Upper lobe of right lung (tissue), 1 donor: ENCODE results near the gene MYO15A. TPM values are rescaled to one million over a fixed set of nuclear protein-coding genes. Genes with fewer than 3 reads are reported as not detected.
A peak's percentile ranks its signal among the peaks of the same experiment; 100 is the strongest.

Source experiments
- ATAC-seq: fragments of 200-7000 bp; cut with Tn5 transposase; one replicate; pipeline ENCODE4 v1.9.1; 2020; ENCODE audit warnings: mild to moderate bottlenecking, moderate library complexity
- DNase-seq: peaks from one replicate; pipeline ENCODE4 v3.0.0-alpha.2; 2020
- H3K27ac ChIP-seq: fragments of 200-600 bp; one replicate; pipeline ENCODE4 v1.8.0; 2022
- H3K27me3 ChIP-seq: fragments of 200-600 bp; one replicate; pipeline ENCODE4 v1.8.0; 2022; ENCODE audit warnings: mild to moderate bottlenecking
- H3K36me3 ChIP-seq: fragments of 200-600 bp; one replicate; pipeline ENCODE4 v1.8.0; 2022
- H3K4me1 ChIP-seq: fragments of 200-600 bp; one replicate; pipeline ENCODE4 v1.8.0; 2022
- H3K4me3 ChIP-seq: fragments of 200-600 bp; one replicate; pipeline ENCODE4 v1.8.0; 2022; ENCODE audit warnings: mild to moderate bottlenecking
- H3K9me3 ChIP-seq: fragments of 200-600 bp; one replicate; pipeline ENCODE4 v1.8.0; 2022
- CTCF ChIP-seq: fragments of 200-600 bp; IDR thresholded peaks from one replicate; pipeline ENCODE4 v1.8.0; 2022; ENCODE audit warnings: antibody characterized with exemption
- intact Hi-C: fragments of 100-400 bp; cut with DNase I; formaldehyde crosslinking; loops from one replicate; pipeline ENCODE4 v1.11.0; 2022
- total RNA-seq: library from RNA; stranded (reverse); fragmentation: NEBNext Ultra II Directional; extraction: Animal tissue kit (Norgen Biotek cat#: 25700); gene quantifications from one replicate; pipeline ENCODE4 v1.2.1, GENCODE V29; 2021
- donor health status: DM: no; HTN: yes; CAD: no; lungs with severe emphysema.

Gene MYO15A
- total RNA-seq, 1 donor from 2014 or later, result 2.8 TPM

- Histone ChIP-seq H3K4me1 (peaks cover 49% of the 10 kb centered on the region), H3K9me3 (no peaks in the 10 kb centered on the region), H3K4me3 (peak overlapping the region; percentile 90), H3K36me3 (peaks cover 19% of the 10 kb centered on the region), H3K27me3 (no peaks in the 10 kb centered on the region), H3K27ac (peak overlapping the region; percentile 99)
- DNase-seq (peak; percentile 81), ATAC-seq (peak; percentile 9)
- intact Hi-C loops, result no loop called here
- no peak for TF ChIP-seq CTCF
These were observed 75.8 kb downstream of the MYO15A start for GRCh38 chr17:18184143-18185031.

GRCh38 chr17:18185391-18185790, 76.8 kb downstream of the MYO15A start:
- Histone ChIP-seq H3K27ac (peak overlapping the region; percentile 99), H3K4me3 (peak overlapping the region; percentile 90), H3K36me3 (peaks cover 21% of the 10 kb centered on the region), H3K9me3 (no peaks in the 10 kb centered on the region), H3K27me3 (no peaks in the 10 kb centered on the region), H3K4me1 (peaks cover 60% of the 10 kb centered on the region)
- DNase-seq (no peak), ATAC-seq (no peak)
- TF ChIP-seq CTCF, result no peak
- intact Hi-C loops, result no loop called here

GRCh38 chr17:18185832-18186626, 77.5 kb downstream of the MYO15A start:
- peaks cover 66% of the 10 kb centered on the region for H3K4me1 ChIP-seq
- DNase-seq (no peak), ATAC-seq (no peak)
- H3K9me3 ChIP-seq, result no peaks in the 10 kb centered on the region
- peaks cover 21% of the 10 kb centered on the region for H3K36me3 ChIP-seq
- intact Hi-C loops, result no loop called here
- no peaks in the 10 kb centered on the region for H3K27me3 ChIP-seq
- peak overlapping the region; percentile 40 for H3K27ac ChIP-seq
- H3K4me3 ChIP-seq, result peak overlapping the region; percentile 90
- TF ChIP-seq CTCF, result no peak

- no peak overlapping the region for H3K27ac ChIP-seq
- H3K9me3 ChIP-seq, result no peaks in the 10 kb centered on the region
- ATAC-seq, result no peak
- H3K27me3 ChIP-seq, result no peaks in the 10 kb centered on the region
- no peak for TF ChIP-seq CTCF
- intact Hi-C loops, result no loop called here
- no peak for DNase-seq
- H3K36me3 ChIP-seq, result peaks cover 21% of the 10 kb centered on the region
- H3K4me1 ChIP-seq, result peaks cover 72% of the 10 kb centered on the region
- H3K4me3 ChIP-seq, result peak overlapping the region; percentile 90
These were observed 78.0 kb downstream of the MYO15A start for GRCh38 chr17:18186627-18186982.

- intact Hi-C loops, result no loop called here
These were observed 78.7 kb downstream of the MYO15A start for GRCh38 chr17:18187226-18187625.

More at GRCh38 chr17:18187226-18187625, 78.7 kb downstream of the MYO15A start:
- peaks cover 73% of the 10 kb centered on the region for H3K4me1 ChIP-seq
- H3K27me3 ChIP-seq, result no peaks in the 10 kb centered on the region
- H3K9me3 ChIP-seq, result no peaks in the 10 kb centered on the region
- peak overlapping the region; percentile 90 for H3K4me3 ChIP-seq
- no peak overlapping the region for H3K27ac ChIP-seq
- DNase-seq (no peak), ATAC-seq (no peak)
- no peak for TF ChIP-seq CTCF
- peaks cover 21% of the 10 kb centered on the region for H3K36me3 ChIP-seq
